NB4 (cell line): ENCODE measurements around the gene TMEM30A.

Experiments used
- DNase-seq: peaks from one replicate; pipeline ENCODE4 v3.0.0; 2010; ENCODE audit warnings: low read depth
- H3K4me3 ChIP-seq: one replicate; pipeline ENCODE4 v1.5.1; 2011; ENCODE audit warnings: mild to moderate bottlenecking, low read depth, low read length, moderate library complexity
- MYC ChIP-seq: IDR thresholded peaks from 2 replicates; pipeline ENCODE4 v1.6.1; 2011; ENCODE audit warnings: low read depth, low read length
- POLR2A ChIP-seq: IDR thresholded peaks from 2 replicates; pipeline ENCODE4 v1.6.1; 2011; ENCODE audit warnings: mild to moderate bottlenecking; ENCODE audit not compliant: insufficient read length; ENCODE audit errors: extremely low read depth
- TF ChIP-seq, protein P1 (sequence below): IDR thresholded peaks from 2 replicates; pipeline ENCODE4 v1.6.1; 2011; ENCODE audit warnings: low read depth, low read length
- TF ChIP-seq, protein P2 (sequence below): IDR thresholded peaks from one replicate; pipeline ENCODE4 v1.5.1; 2012; ENCODE audit warnings: low read depth, low read length

TMEM30A gene

DNA sequence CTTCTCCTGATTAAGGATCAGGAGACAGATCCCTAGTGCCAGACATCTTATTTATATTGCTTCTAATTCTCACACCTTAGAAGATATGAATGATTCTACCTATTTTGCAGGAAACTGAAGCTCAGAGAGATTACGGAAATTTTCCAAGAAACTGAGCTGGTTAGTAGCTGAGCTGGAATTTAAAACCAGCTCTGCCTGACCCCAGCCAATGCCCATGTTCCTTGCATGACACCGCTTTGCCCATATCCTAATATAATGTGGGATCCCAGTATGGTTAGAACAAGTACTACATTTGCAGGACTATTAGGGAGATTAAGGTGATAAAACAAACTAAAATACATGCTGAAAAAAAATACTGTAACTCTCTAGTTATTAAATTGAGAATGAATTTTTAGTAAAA is 1.9 kb downstream of the TMEM30A start:
- TF ChIP-seq POLR2A (no peak), MYC (no peak)
- TF ChIP-seq, protein P1, sequence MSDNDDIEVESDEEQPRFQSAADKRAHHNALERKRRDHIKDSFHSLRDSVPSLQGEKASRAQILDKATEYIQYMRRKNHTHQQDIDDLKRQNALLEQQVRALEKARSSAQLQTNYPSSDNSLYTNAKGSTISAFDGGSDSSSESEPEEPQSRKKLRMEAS = no peak
- TF ChIP-seq, protein P2, sequence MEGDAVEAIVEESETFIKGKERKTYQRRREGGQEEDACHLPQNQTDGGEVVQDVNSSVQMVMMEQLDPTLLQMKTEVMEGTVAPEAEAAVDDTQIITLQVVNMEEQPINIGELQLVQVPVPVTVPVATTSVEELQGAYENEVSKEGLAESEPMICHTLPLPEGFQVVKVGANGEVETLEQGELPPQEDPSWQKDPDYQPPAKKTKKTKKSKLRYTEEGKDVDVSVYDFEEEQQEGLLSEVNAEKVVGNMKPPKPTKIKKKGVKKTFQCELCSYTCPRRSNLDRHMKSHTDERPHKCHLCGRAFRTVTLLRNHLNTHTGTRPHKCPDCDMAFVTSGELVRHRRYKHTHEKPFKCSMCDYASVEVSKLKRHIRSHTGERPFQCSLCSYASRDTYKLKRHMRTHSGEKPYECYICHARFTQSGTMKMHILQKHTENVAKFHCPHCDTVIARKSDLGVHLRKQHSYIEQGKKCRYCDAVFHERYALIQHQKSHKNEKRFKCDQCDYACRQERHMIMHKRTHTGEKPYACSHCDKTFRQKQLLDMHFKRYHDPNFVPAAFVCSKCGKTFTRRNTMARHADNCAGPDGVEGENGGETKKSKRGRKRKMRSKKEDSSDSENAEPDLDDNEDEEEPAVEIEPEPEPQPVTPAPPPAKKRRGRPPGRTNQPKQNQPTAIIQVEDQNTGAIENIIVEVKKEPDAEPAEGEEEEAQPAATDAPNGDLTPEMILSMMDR = no peak
- peak overlapping the region; percentile 93 for H3K4me3 ChIP-seq
- DNase-seq = no peak

GRCh38 chr6:75281653-75282052 is 2.9 kb downstream of the TMEM30A start:
- TF ChIP-seq, protein P1 = no peak
- TF ChIP-seq, protein P2 = no peak
- no peak for TF ChIP-seq POLR2A
- TF ChIP-seq MYC = no peak
- H3K4me3 ChIP-seq = peak overlapping the region; percentile 93
- DNase-seq = no peak

GRCh38 chr6:75280131-75280855 is 4.3 kb downstream of the TMEM30A start:
- DNase-seq = no peak
- TF ChIP-seq, protein P1 = no peak
- no peak for TF ChIP-seq POLR2A
- no peak for TF ChIP-seq MYC
- TF ChIP-seq, protein P2 = no peak
- peak overlapping the region; percentile 93 for H3K4me3 ChIP-seq

DNA sequence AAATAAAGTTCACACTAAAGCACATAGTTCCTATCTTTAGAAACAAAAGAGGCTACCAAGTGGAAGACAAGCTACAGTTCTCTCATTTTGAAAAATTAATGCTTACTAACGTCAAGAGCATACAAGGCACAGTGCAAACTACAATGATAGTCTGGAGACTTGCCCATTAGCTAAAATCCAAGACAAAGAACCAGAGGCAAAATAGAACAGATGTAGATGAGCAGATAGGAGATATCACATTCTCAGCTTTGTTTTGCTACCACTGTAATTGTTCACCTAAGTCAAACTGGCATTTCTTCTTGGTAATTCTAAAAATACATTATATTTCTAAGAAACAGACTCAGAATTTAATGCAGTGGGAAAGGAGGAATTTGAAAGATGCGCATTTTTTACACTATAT is 5.2 kb downstream of the TMEM30A start:
- no peak for DNase-seq
- no peak overlapping the region for H3K4me3 ChIP-seq
- TF ChIP-seq POLR2A (no peak), MYC (no peak)
- TF ChIP-seq, protein P1 = no peak
- TF ChIP-seq, protein P2 = no peak

- DNase-seq = no peak
- TF ChIP-seq POLR2A = no peak
- no peak for TF ChIP-seq MYC
- TF ChIP-seq, protein P1 = no peak
- TF ChIP-seq, protein P2 = no peak
- H3K4me3 ChIP-seq = no peak overlapping the region
Measured at GRCh38 chr6:75278474-75279077, 6.0 kb downstream of the TMEM30A start.
